PC-9 (cell line): ENCODE measurements around the gene MALRD1.

ENCODE experiments used
- CTCF ChIP-seq: fragments of 200-600 bp; sonication (generic); conservative IDR thresholded peaks from 2 replicates; pipeline ENCODE4 v1.6.1; 2017; ENCODE audit warnings: mixed run types, antibody characterized with exemption, mild to moderate bottlenecking, moderate library complexity
- EZH2 ChIP-seq: fragments of 200-600 bp; sonication (generic); IDR thresholded peaks from 2 replicates; pipeline ENCODE4 v1.8.0; 2017; ENCODE audit warnings: antibody characterized with exemption, low read depth

GRCh38 chr10:19250546-19250945 is 201.9 kb downstream of the MALRD1 start:
- TF ChIP-seq CTCF (no peak), EZH2 (no peak)
